Measurements from ENCODE around the gene CLCN7.

DNA sequence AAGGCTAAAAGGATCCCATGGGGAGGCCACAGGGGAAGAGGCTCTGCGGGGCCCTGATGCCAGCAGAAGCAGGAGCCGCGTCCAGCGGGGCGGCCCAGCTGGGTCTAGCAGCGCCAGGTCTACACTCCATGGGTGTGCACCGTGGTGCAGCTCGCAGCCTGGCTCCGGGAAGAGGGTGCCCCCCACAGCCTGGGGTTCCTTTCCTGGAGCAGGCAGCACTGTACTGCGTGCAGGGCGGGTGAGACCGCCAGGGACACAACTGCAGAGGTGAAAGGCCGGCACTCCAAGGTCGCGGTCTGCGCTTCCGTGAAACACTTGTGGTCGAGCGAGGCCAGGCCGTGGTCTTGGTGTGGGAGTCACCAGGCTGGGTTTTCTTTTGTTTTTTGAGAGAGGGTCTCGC lies 24.0 kb downstream of the CLCN7 start:
- TF ChIP-seq, protein P1, sequence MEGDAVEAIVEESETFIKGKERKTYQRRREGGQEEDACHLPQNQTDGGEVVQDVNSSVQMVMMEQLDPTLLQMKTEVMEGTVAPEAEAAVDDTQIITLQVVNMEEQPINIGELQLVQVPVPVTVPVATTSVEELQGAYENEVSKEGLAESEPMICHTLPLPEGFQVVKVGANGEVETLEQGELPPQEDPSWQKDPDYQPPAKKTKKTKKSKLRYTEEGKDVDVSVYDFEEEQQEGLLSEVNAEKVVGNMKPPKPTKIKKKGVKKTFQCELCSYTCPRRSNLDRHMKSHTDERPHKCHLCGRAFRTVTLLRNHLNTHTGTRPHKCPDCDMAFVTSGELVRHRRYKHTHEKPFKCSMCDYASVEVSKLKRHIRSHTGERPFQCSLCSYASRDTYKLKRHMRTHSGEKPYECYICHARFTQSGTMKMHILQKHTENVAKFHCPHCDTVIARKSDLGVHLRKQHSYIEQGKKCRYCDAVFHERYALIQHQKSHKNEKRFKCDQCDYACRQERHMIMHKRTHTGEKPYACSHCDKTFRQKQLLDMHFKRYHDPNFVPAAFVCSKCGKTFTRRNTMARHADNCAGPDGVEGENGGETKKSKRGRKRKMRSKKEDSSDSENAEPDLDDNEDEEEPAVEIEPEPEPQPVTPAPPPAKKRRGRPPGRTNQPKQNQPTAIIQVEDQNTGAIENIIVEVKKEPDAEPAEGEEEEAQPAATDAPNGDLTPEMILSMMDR (conservative IDR thresholded peaks at IDR 0.05; ENCODE audit: low read depth, low read length), result no peak
- TF ChIP-seq EZH2 (IDR thresholded peaks at IDR 0.05; ENCODE audit: low read length, unreplicated experiment) (no peak), EZH2phosphoT487 (IDR thresholded peaks at IDR 0.05; ENCODE audit: borderline replicate concordance, low read length) (no peak)

Data from PC-3 (cell line).